HEK293 (cell line): ENCODE measurements around the gene TRA2A.

Experiments used
- CTCF ChIA-PET: fragments of 350-600 bp; formaldehyde crosslinking; extraction: SDS; loops from one replicate; lab custom pipeline; 2021; ENCODE audit warnings: antibody characterized with exemption; lab: Yijun Ruan, JAX
- POLR2A ChIA-PET: fragments of 300-600 bp; formaldehyde crosslinking; extraction: SDS; loops from one replicate; lab custom pipeline; 2020; ENCODE audit warnings: antibody characterized with exemption, inconsistent platforms; lab: Yijun Ruan, JAX
- H3K27ac ChIP-seq: fragments of 200-500 bp; sonication (Bioruptor generic); 2 replicates; pipeline ENCODE4 v1.5.1; 2014; ENCODE audit warnings: low read depth, low read length, control low read depth, inconsistent platforms; ENCODE audit errors: extremely low read depth
- H3K36me3 ChIP-seq, 2 experiments: fragments of 200-500 bp in 1 of 2; sonication (Bioruptor generic) in 1 of 2; 1 replicate in 1 of 2; 2 replicates in 1 of 2; pipeline ENCODE4 v1.5.1; 2014 to 2017; ENCODE audit warnings: inconsistent platforms in 2 of 2, low read length in 2 of 2; ENCODE audit not compliant: control insufficient read depth in 2 of 2, insufficient read depth in 1 of 2
- H3K4me1 ChIP-seq: fragments of 200-500 bp; sonication (Bioruptor generic); 2 replicates; pipeline ENCODE4 v1.5.1; 2014; ENCODE audit warnings: mild to moderate bottlenecking, low read length, inconsistent platforms; ENCODE audit not compliant: control insufficient read depth, insufficient read depth
- H3K4me3 ChIP-seq: 2 replicates; pipeline ENCODE4 v1.5.1; 2011; ENCODE audit warnings: low read depth, mild to moderate bottlenecking, control low read depth, low read length, moderate library complexity
- H3K9me3 ChIP-seq: fragments of 200-500 bp; sonication (Bioruptor generic); 2 replicates; pipeline ENCODE4 v1.5.1; 2014; ENCODE audit warnings: low read depth, low read length, inconsistent platforms; ENCODE audit not compliant: control insufficient read depth, insufficient read depth
- BCL11A ChIP-seq: fragments of 450-650 bp; formaldehyde crosslinking; IDR thresholded peaks from 2 replicates; pipeline ENCODE4 v1.5.1; 2016; ENCODE audit warnings: low read depth, missing biosample characterization, missing genetic modification characterization
- KLF16 ChIP-seq: fragments of 450-650 bp; formaldehyde crosslinking; IDR thresholded peaks from 2 replicates; pipeline ENCODE4 v1.5.1; 2017; ENCODE audit warnings: missing biosample characterization, missing genetic modification characterization
- SETDB1 ChIP-seq: IDR thresholded peaks from one replicate; pipeline ENCODE4 v1.6.1; 2017; ENCODE audit warnings: mild to moderate bottlenecking, low read length, moderate library complexity, mixed read lengths; ENCODE audit not compliant: insufficient read length
- SP3 ChIP-seq: fragments of 450-650 bp; formaldehyde crosslinking; IDR thresholded peaks from 2 replicates; pipeline ENCODE4 v1.5.1; 2016; ENCODE audit warnings: missing biosample characterization, missing genetic modification characterization
- ZBTB20 ChIP-seq: fragments of 450-650 bp; formaldehyde crosslinking; IDR thresholded peaks from 2 replicates; pipeline ENCODE4 v1.5.1; 2016; ENCODE audit warnings: missing biosample characterization, missing genetic modification characterization
- ZBTB48 ChIP-seq: fragments of 450-650 bp; formaldehyde crosslinking; IDR thresholded peaks from 2 replicates; pipeline ENCODE4 v1.5.1; 2016; ENCODE audit warnings: missing biosample characterization, missing genetic modification characterization
- ZFP3 ChIP-seq: fragments of 450-650 bp; formaldehyde crosslinking; IDR thresholded peaks from 2 replicates; pipeline ENCODE4 v1.5.1; 2016; ENCODE audit warnings: low read depth, missing biosample characterization, missing genetic modification characterization
- ZNF121 ChIP-seq: fragments of 450-650 bp; formaldehyde crosslinking; IDR thresholded peaks from 2 replicates; pipeline ENCODE4 v1.5.1; 2016; ENCODE audit warnings: missing biosample characterization, missing genetic modification characterization
- ZNF138 ChIP-seq: fragments of 450-650 bp; formaldehyde crosslinking; IDR thresholded peaks from 2 replicates; pipeline ENCODE4 v1.5.1; 2016; ENCODE audit warnings: missing biosample characterization, missing genetic modification characterization, borderline replicate concordance
- ZNF302 ChIP-seq: fragments of 450-650 bp; formaldehyde crosslinking; IDR thresholded peaks from 2 replicates; pipeline ENCODE4 v1.5.1; 2016; ENCODE audit warnings: missing biosample characterization, missing genetic modification characterization, low read depth
- ZNF324 ChIP-seq: fragments of 450-650 bp; formaldehyde crosslinking; IDR thresholded peaks from 2 replicates; pipeline ENCODE4 v1.5.1; 2016; ENCODE audit warnings: missing biosample characterization, missing genetic modification characterization
- ZNF350 ChIP-seq: fragments of 450-650 bp; formaldehyde crosslinking; IDR thresholded peaks from 2 replicates; pipeline ENCODE4 v1.5.0; 2017; ENCODE audit warnings: missing biosample characterization, mild to moderate bottlenecking, missing genetic modification characterization
- ZNF600 ChIP-seq: fragments of 450-650 bp; formaldehyde crosslinking; IDR thresholded peaks from 2 replicates; pipeline ENCODE4 v1.5.1; 2016; ENCODE audit warnings: missing biosample characterization, missing genetic modification characterization
- ZNF776 ChIP-seq: fragments of 450-650 bp; formaldehyde crosslinking; IDR thresholded peaks from 2 replicates; pipeline ENCODE4 v1.5.0; 2017; ENCODE audit warnings: missing biosample characterization, missing genetic modification characterization, borderline replicate concordance
- ZNF785 ChIP-seq: fragments of 450-650 bp; formaldehyde crosslinking; IDR thresholded peaks from 2 replicates; pipeline ENCODE4 v1.5.1; 2016; ENCODE audit warnings: missing biosample characterization, missing genetic modification characterization
- ZSCAN30 ChIP-seq: fragments of 450-650 bp; IDR thresholded peaks from 2 replicates; pipeline ENCODE4 v1.5.1; 2018; ENCODE audit warnings: missing biosample characterization, mild to moderate bottlenecking, missing genetic modification characterization, moderate library complexity
- TF ChIP-seq, protein P1 (sequence below): fragments of 450-650 bp; formaldehyde crosslinking; IDR thresholded peaks from 2 replicates; pipeline ENCODE4 v1.5.1; 2016; ENCODE audit warnings: missing biosample characterization, missing genetic modification characterization
- TF ChIP-seq, protein P2 (sequence below): fragments of 450-650 bp; formaldehyde crosslinking; IDR thresholded peaks from 2 replicates; pipeline ENCODE4 v1.5.1; 2016; ENCODE audit warnings: missing biosample characterization, missing genetic modification characterization
- TF ChIP-seq, protein P3 (sequence below): fragments of 450-650 bp; formaldehyde crosslinking; IDR thresholded peaks from 2 replicates; pipeline ENCODE4 v1.5.1; 2016; ENCODE audit warnings: missing biosample characterization, missing genetic modification characterization
- TF ChIP-seq, protein P4 (sequence below): fragments of 450-650 bp; formaldehyde crosslinking; IDR thresholded peaks from 2 replicates; pipeline ENCODE4 v1.5.1; 2016; ENCODE audit warnings: missing biosample characterization, missing genetic modification characterization

TRA2A gene

DNA sequence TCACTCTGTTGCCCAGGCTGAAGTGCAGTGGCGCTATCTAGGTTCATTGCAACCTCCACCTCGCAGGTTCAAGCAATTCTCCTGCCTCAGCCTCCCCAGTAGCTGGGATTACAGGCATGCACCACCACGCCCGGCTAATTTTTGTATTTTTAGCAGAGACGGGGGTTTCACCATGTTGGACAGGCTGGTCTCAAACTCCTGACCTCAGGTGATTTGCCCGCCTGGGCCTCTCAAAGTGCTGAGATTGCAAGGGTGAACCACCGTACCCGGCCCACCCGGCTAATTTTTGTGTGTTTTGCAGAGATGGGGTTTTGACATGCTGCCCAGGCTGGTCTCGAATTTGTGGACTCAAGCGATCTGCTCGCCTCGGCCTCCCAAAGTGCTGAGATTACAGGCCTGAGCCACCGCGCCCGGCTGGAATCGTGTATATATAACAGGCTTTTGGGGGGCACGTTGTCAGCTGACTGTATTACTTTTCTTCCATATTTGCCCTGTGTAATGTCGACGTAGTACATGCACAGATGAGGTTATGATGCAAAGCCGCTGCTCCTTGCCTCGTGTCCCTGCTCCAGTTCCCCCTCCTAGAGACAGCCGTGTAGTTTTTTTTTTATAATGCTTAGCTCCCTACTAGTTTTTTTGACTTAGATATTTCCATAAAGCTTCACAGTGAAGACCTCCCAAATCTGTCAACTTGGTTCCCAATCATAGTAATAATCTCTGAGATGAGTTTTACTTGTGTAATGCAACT lies 883 bp upstream of the TRA2A start:
- ChIA-PET POLR2A (interaction anchor here (1.5 to 2.5 kb wide), 2 partner anchors 13 to 58 kb away, joined by 3 to 6 read pairs; no protein-coding TSS in a partner anchor), CTCF (interaction anchor here (0.5 to 1.6 kb wide), 4 partner anchors 8 to 348 kb away, joined by 3 read pairs; no protein-coding TSS in a partner anchor)
- Histone ChIP-seq H3K9me3 (no peaks in the 10 kb centered on the region), H3K27ac (peak overlapping the region; percentile 96), H3K36me3 (no peaks in the 10 kb centered on the region), H3K4me3 (peak overlapping the region; percentile 92; the same call in 1 of the 2 replicates), H3K4me1 (peaks cover 4% of the 10 kb centered on the region; the same call in 1 of the 2 replicates)
- TF ChIP-seq ZNF785 (tag by site-specific recombination): no peak
- TF ChIP-seq SETDB1: no peak
- TF ChIP-seq, protein P1, sequence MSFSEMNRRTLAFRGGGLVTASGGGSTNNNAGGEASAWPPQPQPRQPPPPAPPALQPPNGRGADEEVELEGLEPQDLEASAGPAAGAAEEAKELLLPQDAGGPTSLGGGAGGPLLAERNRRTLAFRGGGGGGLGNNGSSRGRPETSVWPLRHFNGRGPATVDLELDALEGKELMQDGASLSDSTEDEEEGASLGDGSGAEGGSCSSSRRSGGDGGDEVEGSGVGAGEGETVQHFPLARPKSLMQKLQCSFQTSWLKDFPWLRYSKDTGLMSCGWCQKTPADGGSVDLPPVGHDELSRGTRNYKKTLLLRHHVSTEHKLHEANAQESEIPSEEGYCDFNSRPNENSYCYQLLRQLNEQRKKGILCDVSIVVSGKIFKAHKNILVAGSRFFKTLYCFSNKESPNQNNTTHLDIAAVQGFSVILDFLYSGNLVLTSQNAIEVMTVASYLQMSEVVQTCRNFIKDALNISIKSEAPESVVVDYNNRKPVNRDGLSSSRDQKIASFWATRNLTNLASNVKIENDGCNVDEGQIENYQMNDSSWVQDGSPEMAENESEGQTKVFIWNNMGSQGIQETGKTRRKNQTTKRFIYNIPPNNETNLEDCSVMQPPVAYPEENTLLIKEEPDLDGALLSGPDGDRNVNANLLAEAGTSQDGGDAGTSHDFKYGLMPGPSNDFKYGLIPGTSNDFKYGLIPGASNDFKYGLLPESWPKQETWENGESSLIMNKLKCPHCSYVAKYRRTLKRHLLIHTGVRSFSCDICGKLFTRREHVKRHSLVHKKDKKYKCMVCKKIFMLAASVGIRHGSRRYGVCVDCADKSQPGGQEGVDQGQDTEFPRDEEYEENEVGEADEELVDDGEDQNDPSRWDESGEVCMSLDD (tag by site-specific recombination): peak; percentile 0; the same call in 1 of the 2 replicates
- TF ChIP-seq ZBTB48: no peak
- TF ChIP-seq, protein P2, sequence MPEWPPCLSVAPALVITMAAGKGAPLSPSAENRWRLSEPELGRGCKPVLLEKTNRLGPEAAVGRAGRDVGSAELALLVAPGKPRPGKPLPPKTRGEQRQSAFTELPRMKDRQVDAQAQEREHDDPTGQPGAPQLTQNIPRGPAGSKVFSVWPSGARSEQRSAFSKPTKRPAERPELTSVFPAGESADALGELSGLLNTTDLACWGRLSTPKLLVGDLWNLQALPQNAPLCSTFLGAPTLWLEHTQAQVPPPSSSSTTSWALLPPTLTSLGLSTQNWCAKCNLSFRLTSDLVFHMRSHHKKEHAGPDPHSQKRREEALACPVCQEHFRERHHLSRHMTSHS: no peak
- TF ChIP-seq SP3 (tag by site-specific recombination): no peak
- 0 out of 2 replicates have a peak, but pooled peaks have one; percentile 0 for TF ChIP-seq KLF16 (tag by site-specific recombination)
- TF ChIP-seq ZNF776 (tag by site-specific recombination): no peak
- TF ChIP-seq, protein P3, sequence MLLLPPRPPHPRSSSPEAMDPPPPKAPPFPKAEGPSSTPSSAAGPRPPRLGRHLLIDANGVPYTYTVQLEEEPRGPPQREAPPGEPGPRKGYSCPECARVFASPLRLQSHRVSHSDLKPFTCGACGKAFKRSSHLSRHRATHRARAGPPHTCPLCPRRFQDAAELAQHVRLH (tag by site-specific recombination): peak; percentile 4
- TF ChIP-seq ZSCAN30 (tag by site-specific recombination): no peak
- TF ChIP-seq ZNF138: no peak
- no peak for TF ChIP-seq ZNF324 (tag by site-specific recombination)
- TF ChIP-seq, protein P4, sequence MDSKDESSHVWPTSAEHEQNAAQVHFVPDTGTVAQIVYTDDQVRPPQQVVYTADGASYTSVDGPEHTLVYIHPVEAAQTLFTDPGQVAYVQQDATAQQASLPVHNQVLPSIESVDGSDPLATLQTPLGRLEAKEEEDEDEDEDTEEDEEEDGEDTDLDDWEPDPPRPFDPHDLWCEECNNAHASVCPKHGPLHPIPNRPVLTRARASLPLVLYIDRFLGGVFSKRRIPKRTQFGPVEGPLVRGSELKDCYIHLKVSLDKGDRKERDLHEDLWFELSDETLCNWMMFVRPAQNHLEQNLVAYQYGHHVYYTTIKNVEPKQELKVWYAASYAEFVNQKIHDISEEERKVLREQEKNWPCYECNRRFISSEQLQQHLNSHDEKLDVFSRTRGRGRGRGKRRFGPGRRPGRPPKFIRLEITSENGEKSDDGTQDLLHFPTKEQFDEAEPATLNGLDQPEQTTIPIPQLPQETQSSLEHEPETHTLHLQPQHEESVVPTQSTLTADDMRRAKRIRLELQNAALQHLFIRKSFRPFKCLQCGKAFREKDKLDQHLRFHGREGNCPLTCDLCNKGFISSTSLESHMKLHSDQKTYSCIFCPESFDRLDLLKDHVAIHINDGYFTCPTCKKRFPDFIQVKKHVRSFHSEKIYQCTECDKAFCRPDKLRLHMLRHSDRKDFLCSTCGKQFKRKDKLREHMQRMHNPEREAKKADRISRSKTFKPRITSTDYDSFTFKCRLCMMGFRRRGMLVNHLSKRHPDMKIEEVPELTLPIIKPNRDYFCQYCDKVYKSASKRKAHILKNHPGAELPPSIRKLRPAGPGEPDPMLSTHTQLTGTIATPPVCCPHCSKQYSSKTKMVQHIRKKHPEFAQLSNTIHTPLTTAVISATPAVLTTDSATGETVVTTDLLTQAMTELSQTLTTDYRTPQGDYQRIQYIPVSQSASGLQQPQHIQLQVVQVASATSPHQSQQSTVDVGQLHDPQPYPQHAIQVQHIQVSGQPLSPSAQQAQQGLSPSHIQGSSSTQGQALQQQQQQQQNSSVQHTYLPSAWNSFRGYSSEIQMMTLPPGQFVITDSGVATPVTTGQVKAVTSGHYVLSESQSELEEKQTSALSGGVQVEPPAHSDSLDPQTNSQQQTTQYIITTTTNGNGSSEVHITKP (tag by site-specific recombination): no peak
- TF ChIP-seq ZFP3 (tag by site-specific recombination): no peak
- TF ChIP-seq ZBTB20 (tag by site-specific recombination): peak; percentile 22; the same call in 1 of the 2 replicates
- TF ChIP-seq ZNF350 (tag by site-specific recombination): no peak
- peak; percentile 99 for TF ChIP-seq ZNF121
- TF ChIP-seq ZNF302 (tag by site-specific recombination): no peak
- no peak for TF ChIP-seq ZNF600 (tag by site-specific recombination)
- no peak for TF ChIP-seq BCL11A (tag by site-specific recombination)
